Measurements from ENCODE around the gene SYTL1.

- no peak for TF ChIP-seq EZH2phosphoT487 (IDR thresholded peaks at IDR 0.05; ENCODE audit: insufficient read depth, low read depth)
- TF ChIP-seq EZH2 (IDR thresholded peaks at IDR 0.05; ENCODE audit: insufficient read depth, poor library complexity, severe bottlenecking), result no peak
These were observed 24.2 kb downstream of the SYTL1 start for GRCh38 chr1:27366113-27366410.

All from GM23248 (cell line).